Measurements from ENCODE around the gene ENTHD1.

- TF ChIP-seq ARNT (IDR thresholded peaks at IDR 0.05) (no peak), NFRKB (IDR thresholded peaks at IDR 0.05) (no peak)
Observed at GRCh38 chr22:39938509-39939111, 45.0 kb upstream of the ENTHD1 start.

Measured in HEK293T (cell line).